ENCODE data around the gene SOX21. TPM values are rescaled to one million over a fixed set of nuclear protein-coding genes. Genes with fewer than 3 reads are reported as not detected.

The SOX21 gene
- total RNA-seq, 2 experiments from 2014 or later, result not detected

DNA sequence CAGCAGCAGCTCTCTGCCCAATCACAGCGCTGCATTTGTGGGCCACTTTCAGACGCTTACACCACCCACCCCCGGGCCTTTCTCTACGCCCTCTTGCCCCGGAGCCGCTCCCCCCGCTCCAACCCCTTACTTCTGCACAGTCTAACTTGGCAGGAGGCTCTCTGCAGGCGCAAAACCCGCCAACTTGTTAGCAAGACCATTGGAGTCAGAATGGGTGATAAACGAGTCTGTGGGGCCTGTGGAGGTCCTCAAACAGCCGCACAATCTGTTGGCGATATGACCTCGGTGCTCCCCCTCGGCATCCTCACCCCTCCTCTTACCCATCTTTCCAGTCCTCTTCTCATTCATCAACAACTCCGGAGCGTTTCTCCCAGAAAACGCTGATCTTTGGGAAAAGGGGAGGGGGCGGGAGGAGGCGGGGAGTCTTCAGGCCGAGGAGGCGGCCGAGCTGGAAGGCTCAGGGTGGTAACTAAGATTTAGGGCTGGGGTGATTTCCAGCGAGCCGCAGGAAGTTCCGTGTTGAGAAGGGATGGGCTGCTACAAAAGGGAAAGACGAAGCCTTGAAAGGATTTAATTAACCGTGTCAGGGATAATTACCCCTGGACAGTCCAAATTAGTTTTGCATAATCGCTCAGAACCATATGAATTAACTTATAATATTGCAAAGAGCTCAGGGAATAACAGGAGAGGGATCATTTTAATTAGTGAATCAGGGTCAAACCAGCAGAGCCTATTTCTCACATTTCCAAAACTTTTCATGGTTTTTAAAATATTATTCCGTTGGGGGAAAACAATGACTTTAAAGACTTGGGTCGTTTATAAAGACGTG is 4.1 kb downstream of the SOX21 start:
- Histone ChIP-seq H3K4me1 (ENCODE audit: insufficient read depth, low read length) (peaks cover 34% of the 10 kb centered on the region), H3K36me3 (ENCODE audit: insufficient read depth, low read length) (no peaks in the 10 kb centered on the region), H3K27me3 (ENCODE audit: control insufficient read depth in 1 of 2, insufficient read depth in 2 of 2, low read length in 2 of 2) (peaks cover 78 to 89% of the 10 kb centered on the region in 2 experiments), H3K4me3 (ENCODE audit: low read length) (no peak overlapping the region), H3K9me3 (ENCODE audit: control insufficient read depth in 1 of 2, insufficient read depth in 1 of 2, low read length in 2 of 2) (peaks cover 23 to 41% of the 10 kb centered on the region in 2 experiments), H3K27ac (ENCODE audit: low read depth in 1 of 2, low read length in 2 of 2) (no peak overlapping the region)
- Mint-ChIP-seq H3K27me3 (peaks cover 82% of the 10 kb centered on the region), H3K4me1 (ENCODE audit: low read depth) (peaks cover 41% of the 10 kb centered on the region), H3K36me3 (ENCODE audit: low read depth) (peaks cover 4% of the 10 kb centered on the region), H3K27ac (no peak overlapping the region), H3K4me3 (no peak overlapping the region), H3K9me3 (peaks cover 4% of the 10 kb centered on the region)
- intact Hi-C loops (cut with DNase I, micrococcal nuclease), result no loop called here
- no peak for TF ChIP-seq CTCF (IDR thresholded peaks at IDR 0.05)
- ATAC-seq (ENCODE audit: poor library complexity), result no peak
- ChIA-PET POLR2A (no interaction called here), CTCF (no interaction called here)
- DNase-seq, result no peak

- H3K9me3 ChIP-seq (ENCODE audit: control insufficient read depth in 1 of 2, insufficient read depth in 1 of 2, low read length in 2 of 2), result peaks cover 23 to 47% of the 10 kb centered on the region in 2 experiments
- no peak overlapping the region for H3K4me3 ChIP-seq (ENCODE audit: low read length)
- peaks cover 4% of the 10 kb centered on the region for H3K36me3 Mint-ChIP-seq (ENCODE audit: low read depth)
- peaks cover 88% of the 10 kb centered on the region for H3K27me3 Mint-ChIP-seq
- H3K27ac ChIP-seq (ENCODE audit: low read depth in 1 of 2, low read length in 2 of 2), result no peak overlapping the region
- H3K9me3 Mint-ChIP-seq, result peaks cover 4% of the 10 kb centered on the region
- POLR2A ChIA-PET, result no interaction called here
- no peak overlapping the region for H3K4me3 Mint-ChIP-seq
- no peak for ATAC-seq (ENCODE audit: poor library complexity)
- peaks cover 31% of the 10 kb centered on the region for H3K4me1 ChIP-seq (ENCODE audit: insufficient read depth, low read length)
- peaks cover 81 to 90% of the 10 kb centered on the region in 2 experiments for H3K27me3 ChIP-seq (ENCODE audit: control insufficient read depth in 1 of 2, insufficient read depth in 2 of 2, low read length in 2 of 2)
- H3K27ac Mint-ChIP-seq, result no peak overlapping the region
- CTCF ChIA-PET, result no interaction called here
- peaks cover 41% of the 10 kb centered on the region for H3K4me1 Mint-ChIP-seq (ENCODE audit: low read depth)
- intact Hi-C loops (cut with DNase I, micrococcal nuclease), result no loop called here
- TF ChIP-seq CTCF (IDR thresholded peaks at IDR 0.05), result no peak
- DNase-seq, result no peak
- H3K36me3 ChIP-seq (ENCODE audit: insufficient read depth, low read length), result no peaks in the 10 kb centered on the region
Measured at GRCh38 chr13:94707400-94708021, 4.8 kb downstream of the SOX21 start.

GRCh38 chr13:94706843-94707399 is 5.4 kb downstream of the SOX21 start:
- no peak for TF ChIP-seq CTCF (IDR thresholded peaks at IDR 0.05)
- ATAC-seq (ENCODE audit: poor library complexity), result no peak
- no peaks in the 10 kb centered on the region for H3K36me3 ChIP-seq (ENCODE audit: insufficient read depth, low read length)
- peaks cover 26% of the 10 kb centered on the region for H3K4me1 ChIP-seq (ENCODE audit: insufficient read depth, low read length)
- Mint-ChIP-seq H3K27ac (no peak overlapping the region), H3K27me3 (peaks cover 90% of the 10 kb centered on the region), H3K4me3 (no peak overlapping the region), H3K36me3 (ENCODE audit: low read depth) (peaks cover 4% of the 10 kb centered on the region), H3K9me3 (peaks cover 4% of the 10 kb centered on the region), H3K4me1 (ENCODE audit: low read depth) (peaks cover 37% of the 10 kb centered on the region)
- no peak overlapping the region for H3K4me3 ChIP-seq (ENCODE audit: low read length)
- DNase-seq, result no peak
- H3K27ac ChIP-seq (ENCODE audit: low read depth in 1 of 2, low read length in 2 of 2), result no peak overlapping the region
- ChIA-PET POLR2A (no interaction called here), CTCF (no interaction called here)
- peaks cover 82 to 88% of the 10 kb centered on the region in 2 experiments for H3K27me3 ChIP-seq (ENCODE audit: control insufficient read depth in 1 of 2, insufficient read depth in 2 of 2, low read length in 2 of 2)
- peaks cover 23 to 49% of the 10 kb centered on the region in 2 experiments for H3K9me3 ChIP-seq (ENCODE audit: control insufficient read depth in 1 of 2, insufficient read depth in 1 of 2, low read length in 2 of 2)
- intact Hi-C loops (cut with DNase I, micrococcal nuclease), result no loop called here
